GM18909 (cell line): ENCODE results near the gene CBR1.
"Not testable (repeated sequence)": the region's sequence is repeated elsewhere in the genome, so short reads cannot be mapped to it uniquely, and the experiment has no call there.

ENCODE experiments used
- ATAC-seq: cut with Tn5 transposase; IDR thresholded peaks from one replicate; pipeline ENCODE4 v1.9.1; 2021; ENCODE audit warnings: mild to moderate bottlenecking; ENCODE audit not compliant: unreplicated experiment, poor library complexity

The CBR1 gene

GRCh38 chr21:36077758-36078157, 7.9 kb downstream of the CBR1 start:
- no peak for ATAC-seq

- ATAC-seq: no peak
Observed at GRCh38 chr21:36079010-36079649, 9.3 kb downstream of the CBR1 start.

- ATAC-seq: no peak
Observed at GRCh38 chr21:36079671-36080070, 9.8 kb downstream of the CBR1 start.

GRCh38 chr21:36080386-36080785, 10.6 kb downstream of the CBR1 start:
- ATAC-seq: no peak

GRCh38 chr21:36082237-36082664, 12.4 kb downstream of the CBR1 start:
- no peak for ATAC-seq

GRCh38 chr21:36087362-36088138, 17.7 kb downstream of the CBR1 start:
- ATAC-seq: no peak

GRCh38 chr21:36089946-36090345, 20.1 kb downstream of the CBR1 start:
- ATAC-seq: no peak

- no peak for ATAC-seq
Observed at GRCh38 chr21:36092681-36093080, 22.9 kb downstream of the CBR1 start.

- no peak for ATAC-seq
Observed at GRCh38 chr21:36093512-36093911, 23.7 kb downstream of the CBR1 start.

GRCh38 chr21:36096398-36097290, 26.8 kb downstream of the CBR1 start:
- no peak for ATAC-seq

GRCh38 chr21:36097427-36098181, 27.8 kb downstream of the CBR1 start:
- no peak for ATAC-seq

GRCh38 chr21:36098182-36098532, 28.3 kb downstream of the CBR1 start:
- no peak for ATAC-seq

- no peak for ATAC-seq
Observed at GRCh38 chr21:36099000-36099399, 29.2 kb downstream of the CBR1 start.

GRCh38 chr21:36099695-36100211, 29.9 kb downstream of the CBR1 start:
- ATAC-seq: not testable (repeated sequence)

- ATAC-seq: no peak
Observed at GRCh38 chr21:36100971-36101641, 31.3 kb downstream of the CBR1 start.

- ATAC-seq: no peak
Observed at GRCh38 chr21:36103434-36103833, 33.6 kb downstream of the CBR1 start.

GRCh38 chr21:36104317-36105300, 34.8 kb downstream of the CBR1 start:
- ATAC-seq: no peak

GRCh38 chr21:36105327-36105842, 35.6 kb downstream of the CBR1 start:
- ATAC-seq: no peak
